Stimulated activated CD8-positive, alpha-beta memory T cell treated with anti-CD3 and anti-CD28 coated beads, Interleukin-12 subunit alpha, Interleukin-12 subunit beta, amount 100 ng/mL, for 24 hours (primary cell): ENCODE measurements around the gene MRGPRD.

ENCODE experiments used
- DNase-seq: peaks from one replicate; pipeline ENCODE4 v3.0.0-alpha.2; 2020; ENCODE audit errors: extremely low read depth

MRGPRD gene

DNA sequence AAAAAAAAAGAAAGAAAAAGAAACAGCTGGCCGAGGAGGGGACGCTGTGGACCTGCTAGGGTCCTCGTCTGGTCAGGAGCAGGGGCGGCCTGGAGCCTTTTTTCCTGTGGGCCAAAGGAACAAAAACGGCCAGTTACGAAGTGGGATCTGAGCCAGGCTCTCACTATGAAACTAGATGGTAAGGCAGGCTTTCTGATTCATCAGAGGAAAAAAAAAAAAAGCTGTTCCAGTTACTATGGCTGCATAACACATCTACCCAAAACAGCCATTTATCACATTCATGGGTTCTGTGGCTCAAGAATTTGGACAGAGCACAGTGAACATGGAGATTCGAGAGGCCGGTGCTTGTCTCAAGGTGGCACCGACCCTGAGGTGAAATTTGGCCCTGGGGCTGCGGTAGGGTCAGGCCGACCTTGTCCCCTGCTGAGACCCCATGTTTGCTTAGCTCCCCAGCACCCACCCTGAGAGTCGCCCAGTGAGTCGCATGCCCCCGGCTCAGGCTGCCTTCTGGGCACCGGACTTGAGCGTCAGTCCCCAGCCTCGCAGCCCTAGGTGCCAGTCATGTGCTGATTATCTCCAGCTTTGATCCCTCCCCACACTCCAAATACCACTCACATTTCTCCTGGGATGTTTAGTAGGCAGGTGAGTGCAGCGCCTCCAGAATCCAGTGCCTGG is 34.2 kb downstream of the MRGPRD start:
- no peak for DNase-seq

- DNase-seq, result no peak
Measured at GRCh38 chr11:68942751-68943271, 38.0 kb downstream of the MRGPRD start.

GRCh38 chr11:68942095-68942620 is 38.6 kb downstream of the MRGPRD start:
- DNase-seq, result no peak

DNA sequence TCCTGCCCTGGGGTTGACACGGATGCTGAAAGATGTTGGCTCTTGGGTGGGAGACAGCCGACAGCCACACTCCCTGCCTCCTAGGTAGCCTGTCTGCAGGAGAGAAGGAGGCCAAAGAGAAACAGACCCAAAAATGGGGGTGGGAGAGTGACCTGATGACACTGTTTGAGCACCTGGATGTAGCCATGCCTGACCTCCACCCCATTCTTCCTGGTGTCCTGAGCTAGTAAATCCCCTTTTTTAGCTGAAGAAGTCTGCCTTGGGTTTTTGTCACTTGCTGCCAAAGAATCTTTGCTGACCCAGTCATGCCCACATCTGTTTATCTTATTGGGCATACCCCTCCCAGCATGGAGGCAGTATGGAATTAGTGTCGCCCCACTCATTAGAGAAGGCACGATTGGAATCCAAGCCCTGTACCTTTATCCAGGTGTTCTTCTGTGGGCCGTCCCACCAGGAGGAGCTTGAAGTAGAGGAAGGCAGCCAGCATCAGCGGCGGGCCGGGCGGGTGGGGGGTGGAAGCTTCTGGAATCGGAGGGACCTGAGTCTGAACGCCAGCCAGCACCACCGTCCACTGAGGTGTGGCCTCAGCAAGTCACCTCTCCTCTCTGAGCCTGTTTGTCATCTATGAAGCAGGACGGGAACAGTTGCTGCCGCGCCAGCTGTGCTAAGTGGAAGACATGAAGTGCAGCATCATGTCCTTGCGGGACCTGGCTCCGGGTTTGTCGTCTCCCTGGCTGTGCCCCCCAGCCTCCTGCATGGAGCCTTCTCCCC is 39.3 kb downstream of the MRGPRD start:
- no peak for DNase-seq

DNA sequence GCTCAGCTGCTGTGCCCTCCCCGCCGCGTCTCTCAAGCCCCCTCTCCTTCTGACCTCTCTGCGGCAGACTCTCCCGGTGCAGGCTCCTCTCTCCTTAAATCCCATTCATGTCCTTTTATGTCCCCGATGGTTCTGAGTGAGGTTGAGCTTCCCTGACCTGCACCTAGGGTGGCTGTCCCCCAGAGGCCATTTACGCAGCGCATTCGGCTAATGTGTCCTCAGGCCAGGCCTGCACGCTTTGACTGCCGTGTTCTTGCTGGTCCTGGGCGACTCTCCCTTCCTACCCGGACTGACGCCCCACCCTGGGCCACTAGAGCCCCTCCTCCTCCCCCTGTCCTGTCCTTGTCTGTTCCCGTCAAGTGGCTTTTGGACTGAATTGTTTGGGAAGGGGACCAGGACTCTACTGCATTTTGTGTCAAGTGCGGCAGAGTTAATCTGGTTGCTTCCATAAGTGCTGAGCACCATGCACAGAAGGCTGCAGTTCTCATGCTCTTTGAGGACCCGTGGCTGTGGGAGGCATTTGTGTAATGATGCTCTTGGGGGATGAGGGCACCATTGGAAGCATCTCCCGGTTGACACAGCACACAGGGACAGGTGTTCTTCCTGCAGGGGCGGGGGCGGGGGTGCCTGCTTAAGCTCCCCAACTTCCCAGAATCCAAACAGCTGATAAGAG is 40.0 kb downstream of the MRGPRD start:
- DNase-seq, result no peak

DNA sequence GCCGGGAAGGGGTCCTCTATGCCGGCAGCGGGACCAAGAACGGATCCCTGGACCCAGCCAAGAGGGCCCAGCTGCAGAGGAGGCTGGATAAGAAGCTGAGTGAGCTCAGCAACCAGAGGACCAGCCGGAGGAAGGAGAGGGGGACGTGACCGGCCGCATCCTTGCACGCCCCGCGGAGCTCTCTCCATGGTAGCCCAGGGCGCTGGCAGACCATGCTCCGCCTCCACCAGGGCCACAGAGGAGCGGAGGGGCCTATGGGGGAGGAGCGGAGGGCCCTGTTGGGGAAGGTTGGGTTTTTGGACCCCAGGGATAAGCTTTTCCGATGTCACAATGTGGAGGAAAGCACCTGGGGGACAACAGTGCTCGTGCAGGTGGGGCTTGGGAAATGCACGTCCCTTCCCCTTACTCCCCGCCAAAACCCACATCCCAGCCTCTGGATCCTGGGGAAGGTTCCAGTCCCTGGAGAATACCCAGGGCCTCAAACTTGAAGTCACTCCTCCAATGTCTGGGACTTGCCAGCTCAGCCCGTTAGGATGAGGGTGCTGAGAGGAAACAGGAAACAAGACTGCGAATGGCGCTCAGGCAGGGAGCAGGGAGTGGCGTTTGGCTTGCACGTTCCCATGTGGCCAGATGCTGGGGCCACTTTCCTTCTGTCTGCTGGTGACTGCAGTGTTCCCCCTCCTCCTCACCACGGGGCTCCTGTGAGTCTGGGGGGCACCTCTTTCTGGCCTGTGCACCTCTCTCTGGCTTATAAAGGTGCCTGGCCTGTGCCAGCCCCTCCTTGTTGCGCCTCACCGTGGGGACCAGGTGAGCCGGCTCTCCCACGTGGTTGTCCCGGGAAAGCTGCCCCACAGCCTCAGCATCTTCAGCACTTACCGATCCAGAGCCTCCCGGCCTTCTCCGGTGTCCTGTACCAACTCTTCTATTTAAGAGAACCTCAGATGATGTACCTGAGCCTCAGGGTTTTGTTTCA is 40.9 kb downstream of the MRGPRD start:
- DNase-seq, result no peak

DNA sequence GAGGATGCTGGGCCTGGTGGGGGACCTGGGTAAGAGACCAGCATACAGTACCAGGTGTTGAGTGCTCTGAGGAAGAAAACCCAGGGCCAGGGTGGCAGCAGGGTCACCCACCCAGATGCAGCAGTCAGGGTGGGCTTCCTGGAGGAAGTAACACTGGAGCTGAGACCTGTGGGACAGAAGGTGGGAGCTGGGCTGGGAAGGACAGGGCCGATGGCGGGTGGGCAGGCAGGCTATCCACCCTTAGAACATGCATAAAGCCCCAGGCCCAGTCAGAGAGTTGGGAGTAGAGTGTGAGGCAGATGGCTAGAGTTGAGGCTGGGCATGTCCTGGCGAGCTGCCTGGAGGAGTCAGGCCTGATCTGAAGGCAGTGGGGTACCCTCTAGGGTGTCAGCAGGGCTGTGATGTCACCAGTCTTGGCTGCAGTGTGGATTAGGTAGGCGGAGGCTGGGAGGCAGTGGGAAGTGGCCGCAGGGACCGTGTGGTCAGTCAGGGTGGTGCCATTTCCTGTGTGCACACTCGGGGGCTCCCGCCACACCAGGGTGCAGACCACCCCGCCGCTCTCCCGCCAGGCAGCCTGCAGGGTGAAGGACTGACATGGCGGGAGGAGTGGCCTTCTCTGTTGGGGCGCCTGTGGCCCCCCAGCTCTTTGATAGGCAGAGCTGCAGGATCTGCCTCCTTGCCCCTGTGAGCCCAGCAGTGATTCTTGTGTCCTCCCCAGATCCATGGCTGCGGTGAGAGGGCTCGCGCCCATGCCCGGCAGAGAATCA is 41.8 kb downstream of the MRGPRD start:
- DNase-seq, result no peak

DNA sequence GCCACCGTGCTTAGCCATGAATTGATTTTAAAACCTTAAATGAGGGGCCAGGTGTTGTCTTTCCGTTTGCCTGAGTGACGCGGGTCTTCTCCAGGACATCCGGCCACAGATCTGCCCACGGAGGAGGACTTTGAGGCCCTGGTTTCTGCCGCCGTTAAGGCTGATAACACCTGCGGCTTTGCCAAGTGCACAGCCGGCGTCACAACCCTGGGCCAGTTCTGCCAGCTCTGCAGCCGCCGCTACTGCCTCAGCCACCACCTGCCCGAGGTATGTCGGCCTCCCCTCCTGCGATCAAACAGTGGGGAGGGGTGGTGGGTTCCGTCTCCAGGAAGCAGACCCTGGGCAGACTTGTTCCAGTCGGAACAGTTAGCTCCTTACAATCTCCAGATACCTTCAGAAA is 42.7 kb downstream of the MRGPRD start:
- DNase-seq, result no peak

DNA sequence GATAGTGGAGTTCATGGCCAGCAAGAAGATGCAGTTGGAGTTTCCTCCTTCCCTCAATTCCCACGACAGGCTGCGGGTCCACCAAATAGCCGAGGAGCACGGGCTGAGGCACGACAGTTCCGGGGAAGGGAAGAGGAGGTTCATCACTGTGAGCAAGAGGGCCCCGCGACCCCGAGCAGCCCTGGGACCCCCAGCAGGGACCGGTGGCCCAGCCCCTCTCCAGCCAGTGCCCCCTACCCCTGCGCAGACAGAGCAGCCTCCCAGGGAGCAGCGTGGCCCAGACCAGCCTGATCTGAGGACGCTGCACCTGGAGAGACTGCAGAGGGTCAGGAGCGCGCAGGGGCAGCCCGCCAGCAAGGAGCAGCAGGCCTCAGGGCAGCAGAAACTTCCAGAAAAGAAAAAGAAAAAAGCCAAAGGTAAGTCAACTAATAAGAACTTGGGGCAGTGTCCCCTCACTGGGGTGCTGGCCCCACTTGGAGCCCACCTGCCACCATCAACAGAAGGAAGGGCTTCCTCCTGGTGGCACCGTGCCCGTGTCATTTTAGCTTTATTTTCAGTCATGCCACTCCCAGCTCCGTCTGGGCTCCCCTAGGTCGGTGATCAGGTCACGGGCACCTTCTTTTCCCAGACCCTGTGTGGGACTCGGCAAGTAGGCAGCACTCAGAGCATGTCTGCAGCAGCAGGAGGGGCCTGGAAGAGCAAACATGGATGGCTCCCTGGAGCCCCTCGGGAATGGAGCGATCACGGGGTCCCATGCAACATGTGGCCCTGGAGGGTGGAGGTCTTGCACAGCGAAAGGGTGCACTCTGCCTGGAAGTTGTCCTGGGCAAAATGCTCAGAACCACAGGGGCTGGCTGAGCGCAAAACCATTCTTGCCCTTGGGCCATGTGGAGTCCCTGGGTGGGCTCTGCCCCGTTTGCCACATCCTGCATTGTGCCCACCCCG is 43.8 kb downstream of the MRGPRD start:
- no peak for DNase-seq

- no peak for DNase-seq
Measured at GRCh38 chr11:68936358-68936636, 44.5 kb downstream of the MRGPRD start.

GRCh38 chr11:68935516-68936357 is 45.0 kb downstream of the MRGPRD start:
- no peak for DNase-seq

DNA sequence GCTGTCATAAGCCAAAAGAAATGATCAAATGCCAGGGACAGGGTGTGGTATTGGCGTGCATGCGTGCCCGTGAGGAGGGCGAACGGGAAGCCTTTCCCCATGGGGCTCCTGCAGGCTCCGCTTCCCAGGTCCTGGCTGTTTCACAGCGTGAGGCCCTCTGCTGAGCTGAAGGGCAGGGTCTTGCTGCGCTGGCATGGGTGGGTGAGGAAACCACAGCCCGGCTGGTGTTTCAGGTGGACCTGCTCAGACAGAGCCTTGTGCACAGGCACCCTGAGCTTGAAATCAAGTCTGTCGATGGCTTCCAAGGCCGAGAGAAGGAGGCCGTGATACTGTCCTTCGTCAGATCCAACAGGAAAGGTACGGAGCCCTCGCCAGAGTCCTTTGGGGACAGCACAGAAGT is 45.7 kb downstream of the MRGPRD start:
- no peak for DNase-seq

- DNase-seq, result no peak
Measured at GRCh38 chr11:68934666-68935065, 46.1 kb downstream of the MRGPRD start.

DNA sequence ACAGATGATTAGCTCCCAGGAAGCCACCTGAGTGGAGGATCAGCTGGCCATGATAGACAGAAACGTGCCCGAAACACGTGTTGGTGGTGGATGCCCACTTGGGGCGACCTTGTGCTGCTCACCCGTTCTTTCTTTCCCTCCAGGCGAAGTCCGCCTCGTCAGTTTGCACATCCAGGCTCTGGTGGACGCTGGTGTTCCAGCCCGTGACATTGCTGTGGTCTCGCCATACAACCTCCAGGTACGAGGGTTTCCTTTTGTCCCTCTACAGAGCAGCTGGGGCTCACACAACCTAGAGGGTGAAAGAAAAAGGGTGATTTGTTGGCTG is 46.5 kb downstream of the MRGPRD start:
- DNase-seq, result no peak

DNA sequence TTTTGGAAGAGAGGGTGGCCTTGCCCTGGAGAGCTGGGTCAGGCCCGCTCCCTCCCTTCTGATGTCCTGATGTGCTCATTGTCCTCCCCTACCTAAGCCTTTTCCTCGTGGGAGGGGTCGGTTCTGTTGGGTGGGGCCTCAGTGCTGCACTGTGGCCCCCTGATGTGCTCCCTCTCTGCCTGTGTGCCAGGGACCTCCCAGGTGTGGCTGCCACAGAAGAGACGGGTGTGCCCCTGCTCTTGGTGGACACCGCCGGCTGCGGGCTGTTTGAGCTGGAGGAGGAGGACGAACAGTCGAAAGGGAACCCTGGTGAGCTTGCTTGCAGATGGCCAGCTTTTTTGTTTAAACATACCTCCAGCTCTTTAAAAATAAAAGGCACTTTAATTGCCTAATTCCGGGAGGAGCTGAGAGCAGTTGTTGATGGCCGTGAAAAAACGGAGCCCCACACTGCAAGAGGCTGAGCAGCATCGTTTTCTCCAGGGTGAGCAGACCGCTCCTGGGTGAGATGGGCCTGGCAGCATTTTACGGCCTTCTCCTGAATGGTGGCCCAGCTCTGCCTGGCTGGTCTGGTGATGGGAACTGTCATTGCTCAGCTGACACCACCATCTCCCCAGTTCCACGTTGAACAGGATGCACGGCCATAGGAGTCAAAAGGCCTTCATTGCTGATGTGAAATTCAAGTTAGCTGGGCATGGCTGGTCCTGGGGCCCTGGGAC is 47.0 kb downstream of the MRGPRD start:
- DNase-seq, result no peak

DNA sequence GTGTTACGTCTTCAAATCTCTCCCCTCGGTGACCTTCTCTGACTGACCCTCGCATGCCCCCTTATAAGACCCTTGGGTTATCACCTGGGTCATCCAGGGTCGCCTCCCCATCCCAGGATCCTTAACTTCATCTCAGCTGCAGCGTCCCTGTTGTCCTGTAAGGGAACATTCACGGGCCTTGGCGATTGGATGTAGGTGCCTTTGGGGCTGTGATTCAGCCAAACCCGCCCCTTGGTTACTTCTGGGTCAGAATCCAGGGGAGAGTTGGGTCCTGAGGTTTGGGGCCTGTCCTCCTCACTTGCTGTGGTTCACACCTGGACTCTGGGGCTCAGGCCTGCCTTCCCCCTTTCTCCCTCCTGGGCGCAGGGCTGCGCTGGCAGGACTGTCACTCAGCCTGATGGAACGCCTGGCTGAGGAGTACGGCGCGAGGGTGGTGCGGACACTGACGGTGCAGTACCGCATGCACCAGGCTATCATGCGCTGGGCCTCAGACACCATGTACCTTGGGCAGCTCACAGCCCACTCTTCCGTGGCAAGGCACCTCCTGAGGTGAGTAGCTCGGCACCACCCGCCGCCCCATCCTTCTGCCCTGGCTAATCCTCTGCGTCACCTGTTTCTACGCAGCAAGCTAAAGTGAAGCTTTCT is 47.7 kb downstream of the MRGPRD start:
- no peak for DNase-seq

- DNase-seq, result no peak
Measured at GRCh38 chr11:68932358-68932757, 48.4 kb downstream of the MRGPRD start.

DNA sequence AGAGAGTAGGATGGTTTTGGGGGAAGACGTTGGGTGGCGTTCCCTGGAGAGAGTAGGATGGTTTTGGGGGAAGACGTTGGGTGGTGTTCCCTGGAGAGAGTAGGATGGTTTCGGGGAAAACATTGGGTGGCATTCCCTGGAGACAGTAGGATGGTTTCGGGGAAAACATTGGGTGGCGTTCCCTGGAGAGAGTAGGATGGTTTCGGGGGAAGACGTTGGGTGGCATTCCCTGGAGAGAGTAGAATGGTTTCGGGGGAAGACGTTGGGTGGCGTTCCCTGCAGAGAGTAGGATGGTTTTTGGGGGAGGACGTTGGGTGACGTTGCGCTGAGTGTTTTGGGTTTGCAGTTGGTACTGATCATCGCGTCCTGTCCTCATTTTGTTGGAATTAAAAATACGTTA is 48.9 kb downstream of the MRGPRD start:
- no peak for DNase-seq
